T follicular helper cell (primary cell): ENCODE data around the gene ABCA2.
"Not testable (repeated sequence)": the region's sequence is repeated elsewhere in the genome, so short reads cannot be mapped to it uniquely, and the experiment has no call there.

Source experiments
- DNase-seq: peaks from one replicate; pipeline ENCODE4 v3.0.0-alpha.2; 2020; ENCODE audit warnings: low read depth

The ABCA2 gene

DNA sequence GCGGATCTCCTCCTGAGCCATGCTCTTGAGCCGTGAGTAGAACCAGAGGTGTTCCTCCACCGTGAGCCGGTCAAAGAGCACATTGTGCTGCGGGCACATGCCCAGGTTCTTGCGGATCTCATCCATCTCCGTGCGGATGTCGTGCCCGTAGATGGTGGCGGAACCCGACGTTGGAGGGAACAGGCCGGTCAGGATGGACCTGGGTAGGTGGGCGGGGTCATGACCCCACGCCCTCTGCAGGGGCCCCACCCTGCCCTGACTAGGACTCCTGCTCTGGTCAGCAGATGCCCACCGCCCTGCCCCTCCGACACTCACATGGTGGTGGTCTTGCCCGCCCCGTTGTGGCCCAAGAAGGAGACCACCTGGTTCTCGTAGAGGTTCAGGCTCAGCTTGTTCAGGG, 12.1 kb downstream of the ABCA2 start:
- no peak for DNase-seq

GRCh38 chr9:137015540-137015930, 12.5 kb downstream of the ABCA2 start:
- no peak for DNase-seq

DNA sequence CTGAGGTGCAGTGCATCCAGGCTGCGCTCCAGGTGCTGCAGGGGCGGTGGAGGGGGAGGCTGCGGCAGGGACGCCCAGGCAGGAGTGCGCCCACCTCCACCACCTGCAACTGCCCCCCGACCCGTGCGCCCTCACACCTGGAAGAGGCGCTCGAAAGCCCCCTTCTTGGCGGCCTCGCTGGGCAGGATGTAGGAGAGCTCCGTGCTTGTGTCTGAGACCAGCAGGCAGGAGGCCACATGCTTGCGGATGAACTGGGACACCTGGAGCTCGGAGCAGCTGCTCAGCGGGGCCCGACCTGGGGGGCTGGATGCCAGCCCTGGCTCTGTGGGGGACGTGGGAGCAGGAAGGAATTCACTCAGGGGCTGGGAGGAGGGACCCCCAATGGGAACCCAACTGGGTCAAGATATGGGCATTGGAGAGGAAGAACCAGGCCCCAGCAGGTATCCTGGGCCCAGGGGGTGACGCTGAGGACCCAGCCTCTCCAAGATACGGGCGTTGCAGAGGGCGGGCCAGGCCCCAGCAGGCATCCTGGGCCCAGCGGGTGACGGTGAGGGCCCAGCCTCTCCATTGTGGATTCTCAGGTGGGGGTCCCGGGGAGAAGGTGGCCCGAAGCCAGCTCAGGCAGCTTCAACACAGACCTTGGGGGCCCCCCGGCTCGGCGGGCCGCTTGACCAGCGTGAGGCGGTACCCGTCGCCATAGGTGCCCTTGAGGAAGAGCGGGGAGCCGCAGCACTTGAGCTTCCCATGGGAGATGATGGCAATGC, 13.1 kb downstream of the ABCA2 start:
- no peak for DNase-seq

DNA sequence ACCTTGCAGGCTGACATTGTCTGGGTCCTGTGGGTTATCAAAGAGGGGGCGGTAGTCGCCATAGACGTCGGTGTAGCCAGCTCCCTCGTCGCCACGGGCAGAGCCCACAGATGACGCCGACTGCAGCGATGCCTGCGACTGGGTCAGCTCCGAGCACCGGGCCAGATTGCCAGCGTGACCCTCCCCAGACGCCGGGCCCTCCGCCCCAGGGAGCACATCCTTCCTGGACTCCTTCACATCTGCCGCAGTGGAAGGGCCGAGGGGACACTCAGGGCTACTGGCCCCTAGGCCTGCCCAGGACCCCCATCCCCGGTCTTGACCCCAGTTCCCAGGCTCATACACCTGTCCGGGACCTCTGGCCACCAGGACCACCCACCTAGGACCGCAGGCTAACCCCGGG, 13.9 kb downstream of the ABCA2 start:
- no peak for DNase-seq

- DNase-seq, result no peak
Measured at GRCh38 chr9:137013571-137013940, 14.5 kb downstream of the ABCA2 start.

DNA sequence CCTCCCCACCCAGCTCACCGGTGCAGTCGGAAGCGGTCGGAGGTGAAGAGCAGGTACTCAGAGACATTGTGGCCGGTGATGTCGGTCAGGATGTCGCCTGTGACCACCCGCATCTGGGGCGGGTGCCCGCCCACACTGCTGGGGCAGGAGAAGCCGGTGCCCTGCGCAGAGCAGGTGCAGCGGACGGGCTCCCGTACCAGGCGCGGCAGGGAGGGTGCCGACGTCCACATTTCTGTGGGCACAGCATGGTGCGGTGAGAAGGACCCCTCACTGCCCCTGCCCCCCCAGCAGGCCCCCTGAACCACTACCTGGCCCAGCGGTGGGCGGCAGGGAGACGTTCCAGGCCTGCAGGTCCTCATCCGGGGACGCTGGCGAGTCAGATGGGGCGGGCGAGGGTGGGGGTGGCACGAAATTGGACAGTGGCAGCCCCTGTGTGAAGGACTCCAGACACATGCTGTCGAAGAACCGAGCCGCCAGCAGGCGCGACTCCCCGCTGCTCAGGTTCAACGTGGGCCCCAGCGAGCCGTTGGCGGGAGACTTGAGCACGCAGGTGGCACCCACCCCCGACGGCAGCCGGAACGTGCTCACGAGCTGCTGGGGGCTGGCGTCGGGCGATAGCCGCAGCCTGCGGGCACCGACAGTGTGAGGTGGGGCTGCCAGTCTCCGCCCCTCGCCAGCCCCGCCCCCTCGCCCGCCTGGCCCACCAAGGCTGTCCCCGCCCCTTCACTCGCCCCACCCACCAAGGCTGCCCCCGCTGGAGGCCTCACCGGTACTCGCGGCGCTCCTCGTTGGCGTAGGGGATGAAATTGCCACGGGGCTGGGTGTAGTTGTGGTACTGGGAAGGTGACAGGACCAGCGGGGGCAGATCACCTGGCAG, 15.1 kb downstream of the ABCA2 start:
- no peak for DNase-seq

DNA sequence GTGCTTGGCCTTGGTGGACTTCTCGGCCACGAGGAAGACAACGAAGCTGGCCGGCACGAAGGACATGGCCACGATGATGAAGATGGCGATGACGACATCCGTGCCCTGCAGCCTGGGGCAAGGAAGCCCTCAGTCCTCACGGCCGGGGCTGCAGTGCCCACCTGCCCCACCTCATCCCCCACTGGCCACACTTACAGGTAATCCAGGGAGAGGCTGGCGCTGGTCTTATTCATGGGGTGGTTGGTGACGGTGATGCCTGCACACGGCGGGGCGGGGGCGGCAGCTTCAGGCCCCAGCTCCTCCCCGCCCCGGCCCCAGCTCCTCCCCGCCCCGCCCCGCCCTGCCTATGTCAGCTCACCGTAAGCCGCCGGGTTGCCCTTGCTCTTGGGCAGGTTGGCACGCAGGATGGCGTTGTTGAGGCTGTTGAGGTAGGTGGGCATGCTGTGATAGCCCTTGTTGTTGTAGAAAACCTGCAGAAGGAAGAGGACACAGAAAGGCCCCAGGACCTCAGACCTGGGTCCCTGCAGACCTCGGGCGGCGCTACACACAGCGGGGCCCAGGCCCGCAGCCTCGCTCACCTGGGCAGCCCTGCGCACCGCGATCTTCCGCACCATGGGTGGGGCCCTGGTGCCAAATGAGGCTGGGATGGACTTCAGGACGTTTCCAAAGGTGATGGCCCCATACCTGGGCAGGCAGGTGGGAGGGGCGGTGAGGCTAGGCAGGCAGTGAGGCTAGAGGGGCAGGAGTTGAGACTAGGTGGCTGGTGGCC, 15.9 kb downstream of the ABCA2 start:
- DNase-seq, result no peak

- DNase-seq, result no peak
Measured at GRCh38 chr9:137011156-137011555, 16.9 kb downstream of the ABCA2 start.

GRCh38 chr9:137009938-137010732, 17.9 kb downstream of the ABCA2 start:
- DNase-seq, result no peak

GRCh38 chr9:137009217-137009616, 18.8 kb downstream of the ABCA2 start:
- DNase-seq, result no peak

- no peak for DNase-seq
Measured at GRCh38 chr9:137008312-137008711, 19.7 kb downstream of the ABCA2 start.

DNA sequence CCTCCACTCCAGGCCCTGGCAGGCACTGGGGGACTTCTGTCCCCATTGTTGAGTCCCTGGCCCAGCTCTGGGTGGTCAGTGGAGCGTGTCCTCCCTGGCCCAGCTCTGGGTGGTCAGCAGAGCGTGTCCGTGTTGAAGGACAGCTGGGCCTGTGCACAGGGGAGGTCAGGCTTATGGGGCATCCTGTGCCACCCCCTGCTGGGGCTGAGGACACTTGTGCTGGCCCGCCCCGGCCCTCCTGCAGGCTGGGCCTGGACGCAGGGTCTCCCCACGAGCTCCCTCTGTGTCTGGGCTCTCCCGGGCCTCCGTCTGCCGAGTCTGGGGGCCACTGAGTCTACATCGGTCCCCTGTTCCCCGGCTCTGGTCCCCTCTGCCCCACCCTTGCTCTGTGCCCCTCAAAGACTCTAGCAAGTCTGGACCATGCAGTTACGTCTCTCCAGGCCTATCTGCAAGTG, 20.2 kb downstream of the ABCA2 start:
- no peak for DNase-seq

- DNase-seq, result no peak
Measured at GRCh38 chr9:137007108-137007815, 20.8 kb downstream of the ABCA2 start.

DNA sequence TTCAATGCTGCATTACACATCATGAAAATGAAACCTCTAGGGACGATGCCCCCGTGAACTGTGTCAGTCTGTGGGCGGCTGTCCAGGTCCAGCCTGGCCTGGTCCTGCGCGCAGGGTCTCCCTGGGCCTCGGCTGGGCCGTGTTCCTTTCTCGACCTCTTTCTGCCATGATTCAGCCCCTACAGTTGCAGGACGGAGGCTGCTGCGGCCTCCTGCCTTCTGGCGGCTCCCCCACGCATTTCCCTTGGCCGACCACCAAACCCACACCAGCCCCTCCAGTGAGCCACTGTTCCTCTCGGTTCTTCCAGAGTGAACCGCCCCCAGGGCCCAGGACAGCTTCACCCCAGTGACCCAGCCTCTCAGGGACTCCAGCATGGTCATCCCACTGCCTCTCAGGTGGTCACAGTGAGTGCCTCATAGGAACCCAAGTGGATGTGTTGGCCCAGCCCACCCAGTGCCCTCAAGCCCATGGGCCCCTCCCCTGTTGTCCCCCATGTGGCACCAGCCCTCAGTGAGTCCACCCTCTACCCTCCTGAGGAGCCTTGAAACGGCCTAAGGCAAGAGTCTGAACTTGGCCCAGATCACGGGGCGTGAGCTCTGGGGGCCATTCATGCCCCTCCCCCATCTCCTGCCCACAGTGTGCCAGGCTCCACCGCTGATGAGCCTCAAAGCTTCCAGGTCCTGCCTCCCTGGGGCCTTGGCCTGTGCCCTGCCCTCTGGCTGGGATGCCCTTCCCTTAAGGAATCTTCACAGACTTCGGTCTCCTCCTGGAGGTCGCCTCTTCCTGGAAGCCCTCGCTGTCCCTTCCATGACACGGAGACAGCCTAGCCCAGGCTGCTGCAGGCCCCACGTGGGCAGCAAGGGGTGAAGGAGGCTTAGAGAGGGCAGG, 21.7 kb downstream of the ABCA2 start:
- no peak for DNase-seq

DNA sequence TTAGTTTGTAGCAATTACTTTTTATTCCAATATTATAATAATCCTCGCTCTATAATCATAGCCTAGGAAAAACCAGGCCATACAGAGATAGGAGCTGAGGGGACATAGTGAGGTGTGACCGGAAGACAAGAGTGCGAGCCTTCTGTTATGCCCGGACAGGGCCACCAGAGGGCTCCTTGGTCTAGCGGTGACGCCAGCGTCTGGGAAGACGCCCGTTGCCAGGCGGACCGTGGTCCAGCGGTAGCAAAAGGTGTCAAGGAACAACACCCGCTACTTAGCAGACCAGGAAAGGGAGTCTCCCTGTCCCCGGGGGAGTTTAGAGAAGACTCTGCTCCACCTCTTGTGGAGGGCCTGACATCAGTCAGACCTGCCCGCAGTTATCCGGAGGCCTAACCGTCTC, 23.8 kb downstream of the ABCA2 start:
- not testable (repeated sequence) for DNase-seq

DNA sequence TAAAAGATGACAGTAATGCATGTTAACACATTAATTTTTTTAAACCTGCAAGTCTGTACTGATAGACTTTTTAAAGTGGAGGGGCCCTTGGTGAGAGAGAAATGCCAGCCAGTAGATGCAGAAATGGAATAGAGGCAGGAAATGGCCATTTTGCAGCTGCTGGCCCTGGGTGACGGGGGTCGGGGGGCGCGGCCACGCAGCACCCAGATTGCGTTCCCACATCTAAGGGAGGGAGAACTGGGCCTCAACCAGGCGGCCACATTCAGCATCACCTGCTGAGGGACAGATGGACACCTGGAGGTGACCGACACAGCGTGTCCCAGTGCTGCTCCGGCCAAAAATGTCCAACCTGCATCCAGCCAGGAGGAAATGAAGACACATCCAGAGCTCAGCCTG, 25.4 kb downstream of the ABCA2 start:
- no peak for DNase-seq

- no peak for DNase-seq
Measured at GRCh38 chr9:137001857-137002645, 26.0 kb downstream of the ABCA2 start.

- no peak for DNase-seq
Measured at GRCh38 chr9:137000177-137000930, 27.7 kb downstream of the ABCA2 start.
